ENCODE measurements around the gene ASTN2. TPM values are rescaled to one million over a fixed set of nuclear protein-coding genes. Genes with fewer than 3 reads are reported as not detected.

ASTN2 gene
- total RNA-seq, 4 donors from 2014 or later, result 0.94 to 5.6 (median 3.7) TPM

DNA sequence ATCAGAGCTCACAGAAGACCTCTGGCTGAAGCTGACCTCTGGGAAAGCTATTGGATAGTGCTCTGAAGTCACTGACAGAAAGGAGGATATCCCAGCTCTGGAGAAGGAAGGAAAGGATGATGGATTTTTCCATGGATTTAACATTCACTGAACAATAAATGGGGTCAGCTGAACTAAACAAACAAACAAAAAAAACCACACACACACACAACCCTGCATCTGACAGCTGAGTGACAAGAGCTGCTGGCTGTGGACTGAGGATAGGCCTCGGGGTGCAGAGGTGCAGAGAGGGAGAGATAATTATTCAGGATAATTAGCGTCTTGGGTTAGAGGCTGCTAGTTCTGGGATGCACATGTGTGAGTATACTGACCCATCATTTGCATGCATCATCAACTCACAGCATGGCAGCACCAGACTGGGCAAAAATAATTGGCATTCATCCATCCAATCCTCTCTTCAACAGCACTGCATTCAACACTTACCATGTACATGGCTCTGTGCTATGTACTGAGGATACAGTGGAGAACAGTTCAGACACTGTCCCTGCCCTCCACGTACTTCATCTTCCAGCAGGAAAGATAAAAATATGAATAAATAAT is 859.2 kb downstream of the ASTN2 start:
- Histone ChIP-seq H3K4me3 (replicated peaks in 1 of 3) (no peak overlapping the region), H3K36me3 (no peaks in the 10 kb centered on the region), H3K4me1 (no peaks in the 10 kb centered on the region), H3K9me3 (no peaks in the 10 kb centered on the region), H3K27ac (no peak overlapping the region), H3K27me3 (no peaks in the 10 kb centered on the region)
- intact Hi-C loops (cut with DNase I), result no loop called here
- TF ChIP-seq POLR2A (IDR thresholded peaks at IDR 0.05), result no peak
- TF ChIP-seq, protein P1, sequence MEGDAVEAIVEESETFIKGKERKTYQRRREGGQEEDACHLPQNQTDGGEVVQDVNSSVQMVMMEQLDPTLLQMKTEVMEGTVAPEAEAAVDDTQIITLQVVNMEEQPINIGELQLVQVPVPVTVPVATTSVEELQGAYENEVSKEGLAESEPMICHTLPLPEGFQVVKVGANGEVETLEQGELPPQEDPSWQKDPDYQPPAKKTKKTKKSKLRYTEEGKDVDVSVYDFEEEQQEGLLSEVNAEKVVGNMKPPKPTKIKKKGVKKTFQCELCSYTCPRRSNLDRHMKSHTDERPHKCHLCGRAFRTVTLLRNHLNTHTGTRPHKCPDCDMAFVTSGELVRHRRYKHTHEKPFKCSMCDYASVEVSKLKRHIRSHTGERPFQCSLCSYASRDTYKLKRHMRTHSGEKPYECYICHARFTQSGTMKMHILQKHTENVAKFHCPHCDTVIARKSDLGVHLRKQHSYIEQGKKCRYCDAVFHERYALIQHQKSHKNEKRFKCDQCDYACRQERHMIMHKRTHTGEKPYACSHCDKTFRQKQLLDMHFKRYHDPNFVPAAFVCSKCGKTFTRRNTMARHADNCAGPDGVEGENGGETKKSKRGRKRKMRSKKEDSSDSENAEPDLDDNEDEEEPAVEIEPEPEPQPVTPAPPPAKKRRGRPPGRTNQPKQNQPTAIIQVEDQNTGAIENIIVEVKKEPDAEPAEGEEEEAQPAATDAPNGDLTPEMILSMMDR (IDR thresholded peaks at IDR 0.05), result no peak
- DNase-seq, result no peak
- WGBS, 2 donors, result 83 to 95% methylated on average over 3 of the region's 3 CpGs

DNA sequence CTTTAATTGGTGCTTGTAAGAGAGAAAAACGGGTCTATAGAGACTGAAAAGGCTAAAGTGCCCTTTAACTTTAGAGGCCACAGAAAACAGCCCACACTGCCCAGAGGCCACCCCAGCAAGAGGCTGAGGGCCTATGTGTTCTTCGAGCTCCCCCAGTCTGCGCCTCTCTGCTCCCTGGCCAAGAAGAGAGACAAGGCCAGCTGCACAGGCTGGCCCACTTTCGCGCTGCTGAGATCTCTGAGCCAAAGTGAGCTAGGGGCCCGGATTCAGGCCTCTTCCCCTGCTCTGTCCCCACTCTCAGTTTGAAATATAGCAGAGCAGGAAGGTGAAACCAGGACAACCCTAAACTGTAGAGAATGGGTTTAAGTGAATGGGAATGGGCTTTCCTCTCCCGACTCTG is 859.7 kb downstream of the ASTN2 start:
- intact Hi-C loops (cut with DNase I), result no loop called here
- H3K36me3 ChIP-seq, result no peaks in the 10 kb centered on the region
- H3K4me3 ChIP-seq (replicated peaks in 1 of 3), result no peak overlapping the region
- H3K9me3 ChIP-seq, result no peaks in the 10 kb centered on the region
- no peak for DNase-seq
- no peaks in the 10 kb centered on the region for H3K4me1 ChIP-seq
- H3K27ac ChIP-seq, result no peak overlapping the region
- no peaks in the 10 kb centered on the region for H3K27me3 ChIP-seq
- TF ChIP-seq, protein P1 (IDR thresholded peaks at IDR 0.05), result no peak
- no peak for TF ChIP-seq POLR2A (IDR thresholded peaks at IDR 0.05)
- WGBS, 2 donors, result 48 to 76% methylated on average over 6 to 7 of the region's 7 CpGs

DNA sequence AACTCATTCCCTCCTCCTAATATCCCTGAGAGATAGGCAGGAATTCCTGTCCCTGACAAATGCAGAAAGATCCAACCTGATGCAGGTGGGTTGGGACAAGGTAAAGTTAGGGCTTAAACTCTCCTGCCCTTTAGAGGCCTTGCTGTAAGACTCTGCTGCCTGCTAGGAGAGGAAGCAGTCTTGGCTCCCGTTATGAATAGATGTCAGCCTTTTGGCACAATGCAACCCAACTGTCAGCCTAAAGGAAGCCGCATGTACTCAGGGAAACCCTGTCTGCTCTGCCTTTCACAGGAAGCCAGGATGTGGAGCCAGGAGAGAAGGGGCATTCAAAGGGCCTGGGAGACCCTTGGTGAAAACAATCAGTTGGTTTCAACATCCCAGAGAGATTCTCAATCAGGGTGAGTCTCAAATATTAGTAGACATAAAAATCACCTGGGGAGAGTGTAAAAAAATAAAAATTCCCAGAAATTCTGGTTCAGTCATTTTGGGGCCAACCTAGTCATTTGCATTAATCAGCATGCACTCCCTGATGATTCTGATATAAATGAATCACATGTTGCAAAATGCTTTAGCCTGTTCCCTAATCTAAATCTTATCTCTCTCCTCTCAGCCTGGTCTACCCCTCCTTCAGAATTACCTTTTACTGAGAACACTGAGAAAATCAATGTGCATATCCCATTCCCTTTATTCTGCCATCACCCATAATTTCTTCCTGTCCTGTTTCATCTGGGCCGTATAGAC is 864.0 kb downstream of the ASTN2 start:
- no peak for TF ChIP-seq POLR2A (IDR thresholded peaks at IDR 0.05)
- TF ChIP-seq, protein P1 (IDR thresholded peaks at IDR 0.05), result no peak
- no peak for DNase-seq
- H3K27me3 ChIP-seq, result no peaks in the 10 kb centered on the region
- no peaks in the 10 kb centered on the region for H3K9me3 ChIP-seq
- 49 to 62% methylated on average over 3 of the region's 3 CpGs for WGBS, 2 donors
- intact Hi-C loops (cut with DNase I), result no loop called here
- no peaks in the 10 kb centered on the region for H3K36me3 ChIP-seq
- H3K27ac ChIP-seq, result no peak overlapping the region
- H3K4me3 ChIP-seq (replicated peaks in 1 of 3), result no peak overlapping the region
- H3K4me1 ChIP-seq, result peaks cover 0 to 4% of the 10 kb centered on the region in 2 donors

DNA sequence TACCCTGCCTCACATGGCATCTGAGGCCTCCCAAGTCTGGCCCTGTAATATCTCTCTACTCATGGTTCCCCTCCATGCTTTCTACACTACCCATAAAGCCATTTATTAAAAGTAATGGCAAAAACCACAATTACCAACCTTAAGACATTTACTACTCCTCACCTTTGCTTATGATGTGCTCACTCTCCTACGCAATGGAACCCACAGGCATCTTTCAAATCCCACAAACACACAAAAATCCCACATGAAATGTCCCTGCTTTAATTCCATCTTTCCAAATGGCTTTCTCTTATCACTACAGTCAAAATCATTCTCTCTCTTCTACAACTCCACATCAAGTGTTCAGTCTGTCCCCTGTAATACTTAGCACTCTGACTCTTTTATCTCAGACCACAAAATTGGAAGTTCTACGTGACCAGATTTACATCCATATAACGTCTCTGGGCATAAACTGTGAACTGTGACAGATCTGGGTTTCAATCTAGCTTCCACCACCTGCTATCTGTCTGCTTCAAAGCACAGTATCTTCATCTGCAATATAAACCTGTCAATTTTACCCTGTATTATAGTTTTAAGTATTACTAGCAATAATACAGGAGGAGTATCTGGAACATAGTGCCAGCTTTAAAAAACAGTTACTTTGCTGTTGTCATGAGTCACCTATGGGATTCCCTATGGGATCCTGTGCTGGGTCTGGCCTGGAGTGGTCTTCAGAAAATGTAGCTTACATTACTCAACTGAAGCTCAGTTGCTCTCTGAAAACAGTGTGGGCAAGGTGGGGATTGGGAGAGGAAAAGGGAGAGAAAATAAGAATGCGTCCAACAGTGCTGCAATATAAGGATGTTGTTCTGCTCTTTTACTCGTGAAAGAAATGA is 864.8 kb downstream of the ASTN2 start:
- no peak for TF ChIP-seq POLR2A (IDR thresholded peaks at IDR 0.05)
- TF ChIP-seq, protein P1 (IDR thresholded peaks at IDR 0.05), result no peak
- DNase-seq, result no peak
- H3K27me3 ChIP-seq, result no peaks in the 10 kb centered on the region
- WGBS, 2 donors, result 79 to 88% methylated on average over 5 of the region's 5 CpGs
- no peaks in the 10 kb centered on the region for H3K9me3 ChIP-seq
- intact Hi-C loops (cut with DNase I), result no loop called here
- no peaks in the 10 kb centered on the region for H3K36me3 ChIP-seq
- no peak overlapping the region for H3K4me3 ChIP-seq (replicated peaks in 1 of 3)
- H3K4me1 ChIP-seq, result peaks cover 0 to 4% of the 10 kb centered on the region in 2 donors
- H3K27ac ChIP-seq, result no peak overlapping the region

Data from thyroid gland (tissue), 4 donors.